ENCODE data around the gene GPLD1. TPM values are rescaled to one million over a fixed set of nuclear protein-coding genes. Genes with fewer than 3 reads are reported as not detected.
"Not testable (repeated sequence)": the region's sequence is repeated elsewhere in the genome, so short reads cannot be mapped to it uniquely, and the experiment has no call there.

GPLD1 gene
- total RNA-seq, result 2.3 TPM

GRCh38 chr6:24489470-24489869 is at the start of gene GPLD1:
TSS of gene GPLD1 (minus strand) at chr6:24489578. CDS start at chr6:24489511, 67 bp downstream.
- DNase-seq (ENCODE audit: low spot score), result no peak

DNA sequence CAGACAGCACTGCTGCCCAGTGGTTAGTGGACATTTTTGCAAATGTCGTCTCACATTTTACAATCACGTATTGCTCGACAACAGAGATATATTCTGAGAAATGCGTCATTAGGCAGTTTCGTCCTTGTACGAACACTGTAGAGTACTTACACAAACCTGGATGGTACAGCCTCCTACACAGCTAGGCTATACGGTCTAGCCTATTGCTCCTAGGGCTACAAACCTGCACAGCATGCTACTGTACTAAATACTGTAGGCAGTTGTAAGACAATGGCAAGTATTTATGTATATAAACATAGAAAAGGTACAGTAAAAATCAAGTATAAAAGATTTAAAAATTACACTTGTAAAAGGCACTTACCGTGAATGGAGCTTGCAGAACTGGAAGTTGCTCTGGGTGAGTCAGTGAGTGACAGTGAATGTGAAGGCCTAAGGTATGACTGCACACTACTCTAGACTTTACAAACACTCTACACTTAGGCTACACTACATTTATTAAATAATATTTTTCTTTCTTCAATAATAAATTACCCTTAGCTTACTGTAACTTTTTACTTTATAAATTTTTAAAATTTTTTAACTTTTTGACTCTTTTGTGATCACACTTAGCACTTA is 48.5 kb upstream of the GPLD1 start:
- no peak for DNase-seq (ENCODE audit: low spot score)

GRCh38 chr6:24537082-24537699 is 47.8 kb upstream of the GPLD1 start:
- DNase-seq (ENCODE audit: low spot score), result no peak

- no peak for DNase-seq (ENCODE audit: low spot score)
Observed at GRCh38 chr6:24536466-24536865, 47.1 kb upstream of the GPLD1 start.

- DNase-seq (ENCODE audit: low spot score), result no peak
Observed at GRCh38 chr6:24535210-24535609, 45.8 kb upstream of the GPLD1 start.

- no peak for DNase-seq (ENCODE audit: low spot score)
Observed at GRCh38 chr6:24534329-24534728, 45.0 kb upstream of the GPLD1 start.

DNA sequence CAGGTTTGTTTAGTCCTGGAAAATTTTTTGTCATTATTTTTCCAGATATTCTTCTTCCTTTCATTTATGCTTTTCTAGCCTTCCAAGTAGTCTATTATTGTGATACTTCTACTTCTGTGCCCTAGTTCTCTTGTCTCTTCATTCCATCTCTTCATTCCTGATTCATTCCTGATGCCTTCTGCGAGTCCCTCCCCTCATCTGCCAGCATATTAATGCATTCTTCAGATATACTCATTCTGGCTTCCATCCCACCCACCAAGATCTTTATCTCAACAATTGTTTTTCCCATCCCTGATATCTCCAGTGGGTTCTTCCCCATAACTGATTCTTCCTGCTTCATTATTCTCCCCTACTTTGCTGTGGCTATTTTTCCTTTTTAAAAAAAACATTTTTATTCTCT is 40.6 kb upstream of the GPLD1 start:
- DNase-seq (ENCODE audit: low spot score), result no peak

DNA sequence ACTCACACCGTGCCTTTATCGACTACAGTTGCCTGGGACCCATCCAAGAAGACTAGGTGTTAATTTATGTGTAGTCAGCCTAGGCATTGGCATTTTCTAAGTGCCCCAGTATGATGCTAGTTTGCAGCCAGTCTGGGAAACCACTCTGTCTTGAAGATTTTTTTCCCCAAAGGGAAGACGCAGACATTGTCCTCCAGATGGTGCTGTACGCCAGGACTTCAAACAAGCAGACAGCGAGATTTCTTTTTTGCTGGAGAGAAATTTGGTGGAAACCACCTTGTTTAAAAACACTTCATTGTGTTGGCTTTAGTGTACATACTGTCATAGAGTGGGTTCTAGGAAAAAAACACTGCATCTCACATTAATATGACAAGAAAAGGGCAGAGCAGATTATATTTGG is 35.4 kb upstream of the GPLD1 start:
- DNase-seq (ENCODE audit: low spot score), result no peak

- no peak for DNase-seq (ENCODE audit: low spot score)
Observed at GRCh38 chr6:24524329-24524728, 35.0 kb upstream of the GPLD1 start.

GRCh38 chr6:24522228-24523176 is 33.1 kb upstream of the GPLD1 start:
- no peak for DNase-seq (ENCODE audit: low spot score)

DNA sequence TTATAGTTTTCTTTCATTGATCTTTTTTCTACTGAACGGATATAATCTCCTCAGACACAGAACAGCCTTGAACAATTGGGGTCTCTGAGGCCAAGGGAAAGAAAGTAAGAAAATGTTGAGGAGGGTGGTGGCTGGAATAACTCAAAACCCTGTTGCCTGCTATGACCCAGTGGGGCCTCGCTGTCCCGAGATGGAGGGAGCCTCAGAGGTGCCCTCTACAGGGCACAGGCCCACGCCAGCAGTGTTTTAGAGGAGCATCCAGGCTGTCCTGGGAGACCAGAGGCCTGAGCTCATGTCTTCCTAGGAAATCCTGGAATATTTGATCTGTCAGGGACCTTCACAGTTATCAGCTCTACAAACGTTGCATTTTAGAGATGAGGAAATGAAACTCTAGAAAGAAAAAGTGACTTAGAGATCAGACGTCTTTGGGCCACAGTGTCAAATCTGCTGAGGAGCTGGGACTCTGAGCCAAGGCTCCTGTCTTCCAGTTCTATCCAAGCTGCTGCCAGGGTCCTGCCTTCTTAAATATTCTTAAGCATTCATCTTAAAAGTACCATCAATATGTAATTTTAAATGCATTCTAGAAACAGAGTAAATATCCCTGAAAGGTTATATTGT is 31.7 kb upstream of the GPLD1 start:
- DNase-seq (ENCODE audit: low spot score), result peak; percentile 53

- DNase-seq (ENCODE audit: low spot score), result no peak
Observed at GRCh38 chr6:24517659-24518543, 28.5 kb upstream of the GPLD1 start.

GRCh38 chr6:24513602-24514001 is 24.2 kb upstream of the GPLD1 start:
- no peak for DNase-seq (ENCODE audit: low spot score)

DNA sequence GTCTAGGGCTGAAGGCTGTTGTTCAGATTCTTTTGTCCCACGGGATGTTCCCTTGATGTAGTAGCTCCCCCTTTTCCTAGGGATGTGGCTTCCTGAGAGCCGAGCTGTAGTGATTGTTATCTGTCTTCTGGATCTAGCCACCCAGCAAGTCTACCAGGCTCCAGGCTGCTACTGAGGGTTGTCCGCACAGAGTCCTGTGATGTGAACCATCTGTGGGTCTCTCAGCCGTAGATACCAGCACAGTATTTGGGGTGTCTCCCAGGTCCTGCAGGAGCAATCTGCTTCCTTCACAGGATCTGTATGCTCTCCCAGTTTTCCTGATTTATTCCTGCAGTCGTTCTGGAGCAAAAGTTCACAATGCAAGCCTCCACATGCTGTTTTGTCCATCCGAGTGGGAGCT is 22.6 kb upstream of the GPLD1 start:
- not testable (repeated sequence) for DNase-seq (ENCODE audit: low spot score)

GRCh38 chr6:24506814-24507520 is 17.6 kb upstream of the GPLD1 start:
- no peak for DNase-seq (ENCODE audit: low spot score)

DNA sequence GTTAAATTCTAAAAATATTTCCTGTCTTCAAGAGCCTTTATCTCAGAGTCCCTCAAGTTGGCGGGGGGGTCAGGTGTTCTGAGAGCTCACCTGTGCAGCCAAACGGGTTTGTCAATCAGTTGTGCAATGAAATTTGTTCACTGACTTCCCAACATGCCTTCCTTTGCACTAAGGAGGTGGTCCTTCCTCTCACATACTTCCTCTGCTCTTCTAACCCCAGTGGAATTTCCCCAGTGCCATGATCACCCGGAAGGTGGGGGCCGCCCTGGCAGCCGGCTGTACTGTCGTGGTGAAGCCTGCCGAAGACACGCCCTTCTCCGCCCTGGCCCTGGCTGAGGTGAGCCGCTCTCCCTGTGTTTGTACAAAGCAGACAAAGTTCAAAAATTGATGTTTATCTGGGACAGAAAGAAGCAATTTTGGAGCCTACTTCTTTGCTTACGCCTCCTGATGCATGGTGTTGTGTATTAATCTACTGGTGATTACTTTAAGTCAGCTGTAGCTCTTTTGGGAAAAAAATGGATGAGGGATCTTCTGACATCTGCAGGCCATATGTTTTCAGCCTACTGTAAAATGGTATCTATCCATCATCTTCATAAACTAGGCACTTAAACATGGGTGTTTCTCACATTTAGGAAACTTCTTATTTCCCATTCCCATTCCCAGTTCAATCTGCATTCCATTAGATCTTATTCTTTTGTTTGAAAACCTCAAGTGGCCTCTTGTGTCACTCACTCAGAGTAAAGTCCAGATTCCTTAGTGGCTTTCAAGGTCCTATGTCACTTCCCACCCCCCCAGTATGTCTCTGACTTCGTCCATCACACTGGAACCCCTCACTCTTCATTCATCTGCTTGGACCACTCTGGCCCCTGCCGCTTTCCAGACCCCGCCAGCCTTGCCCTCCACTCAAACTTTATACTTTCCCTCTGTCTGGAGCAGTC is 15.5 kb upstream of the GPLD1 start:
- peak; percentile 51 for DNase-seq (ENCODE audit: low spot score)

DNA sequence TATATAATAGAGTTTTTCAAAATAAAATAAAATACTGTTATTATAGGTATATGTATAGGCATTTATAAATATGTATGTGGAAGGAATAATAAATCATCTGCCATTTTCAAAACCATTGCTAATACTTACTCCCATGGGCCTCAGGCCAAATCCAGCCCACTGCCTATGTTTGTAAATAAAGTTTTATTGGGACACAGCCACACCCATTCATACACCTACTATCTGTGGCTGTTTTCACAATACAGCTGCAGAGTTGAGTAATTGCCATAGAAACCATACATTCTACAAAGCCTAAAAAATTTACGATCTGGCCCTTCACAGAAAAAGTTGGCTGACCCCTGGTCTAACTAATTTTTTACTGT is 14.9 kb upstream of the GPLD1 start:
- DNase-seq (ENCODE audit: low spot score), result no peak

- DNase-seq (ENCODE audit: low spot score), result peak; percentile 52
Observed at GRCh38 chr6:24501914-24502313, 12.5 kb upstream of the GPLD1 start.

DNA sequence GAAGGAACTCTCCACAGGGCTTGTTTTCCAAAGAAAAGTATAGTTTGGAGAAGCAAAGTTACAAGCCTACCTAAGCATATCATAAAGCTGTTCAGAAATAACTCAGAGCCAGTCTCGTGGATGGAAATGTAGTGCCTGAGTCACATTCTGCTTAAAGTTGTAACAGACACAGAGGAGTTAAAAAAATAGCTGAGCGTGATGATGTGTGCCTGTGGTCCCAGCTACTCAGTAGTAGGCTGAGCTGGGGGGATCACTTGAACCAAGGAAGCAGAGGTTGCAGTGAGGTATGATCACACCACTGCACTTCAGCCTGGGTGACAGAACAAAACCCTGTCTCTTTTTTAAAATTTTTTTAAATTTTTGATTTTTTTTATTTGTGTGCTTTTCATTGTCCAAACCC is 12.0 kb upstream of the GPLD1 start:
- no peak for DNase-seq (ENCODE audit: low spot score)

DNA sequence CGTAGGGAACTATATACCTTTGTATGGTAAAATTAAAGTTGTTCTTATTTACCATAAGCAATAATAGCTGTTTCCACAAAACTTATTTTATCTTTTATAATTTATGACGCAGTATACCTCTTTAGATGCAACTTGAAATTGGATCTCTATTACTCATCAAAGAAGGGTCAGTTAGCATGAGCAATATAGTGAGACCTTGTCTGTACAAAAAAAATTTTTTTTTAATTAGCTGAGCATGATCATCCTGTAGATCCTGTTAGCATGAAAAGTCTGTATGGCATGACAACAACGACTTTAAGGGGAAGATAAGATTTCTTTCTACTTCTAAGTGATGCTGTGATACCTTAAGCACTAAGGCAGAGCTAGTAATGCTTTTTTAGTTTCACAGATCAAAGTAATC is 11.3 kb upstream of the GPLD1 start:
- no peak for DNase-seq (ENCODE audit: low spot score)

Measured in mucosa of gallbladder (tissue), 1 donor.